ENCODE measurements around the gene SH3BP5L. TPM values are rescaled to one million over a fixed set of nuclear protein-coding genes. Genes with fewer than 3 reads are reported as not detected.
A peak's percentile ranks its signal among the peaks of the same experiment; 100 is the strongest.

SH3BP5L gene
- total RNA-seq, 6 experiments from 2014 or later: 9.8 to 13.1 (median 12.4) TPM

DNA sequence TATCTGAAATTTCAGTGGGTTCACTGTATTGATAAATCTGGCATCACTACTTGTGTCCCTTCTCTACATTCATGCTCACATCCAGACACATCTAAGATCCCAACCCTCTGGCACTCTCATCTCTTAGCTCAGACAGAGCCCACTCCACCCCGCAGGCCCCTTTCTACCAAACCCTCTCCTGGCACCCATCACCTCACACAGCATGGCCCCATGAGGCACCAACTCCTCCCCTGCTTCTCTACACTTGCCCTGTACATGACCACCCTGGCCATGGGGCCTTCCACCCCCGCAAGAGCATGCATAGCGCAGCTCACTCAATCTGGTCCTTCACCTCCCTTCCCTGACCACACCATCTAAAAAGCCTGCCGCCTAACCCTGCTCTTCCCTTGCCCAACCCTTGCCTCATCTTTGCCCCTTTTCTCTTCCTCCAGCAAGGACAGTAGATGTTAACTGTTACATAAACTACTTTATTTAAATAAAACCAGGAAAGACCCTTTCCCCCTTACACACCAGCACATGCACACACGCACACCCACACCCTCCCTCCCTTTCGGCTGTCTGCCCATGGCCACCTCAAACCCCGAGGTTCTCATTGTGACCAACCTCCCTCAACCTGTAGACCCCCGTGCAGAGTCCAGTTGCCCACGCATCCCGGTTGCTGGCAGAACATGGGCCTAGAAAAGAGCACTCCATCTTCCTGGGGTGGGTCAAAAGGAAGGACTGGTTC is 15.6 kb downstream of the SH3BP5L start:
- no peak overlapping the region for H3K4me3 ChIP-seq
- intact Hi-C loops (cut with DNase I): loop anchor here (5.0 kb wide), 3 partner anchors 108 to 183 kb away; partner anchors contain the start of gene OR14I1 (in 1 of the 2)
- WGBS (ENCODE audit: insufficient coverage, low coverage, low lambda C conversion rate, missing lambda C conversion rate): 85% methylated on average over 8 of the region's 10 CpGs

GRCh38 chr1:248808876-248809275 is 16.8 kb downstream of the SH3BP5L start:
- peaks cover 0 to 10% (median 3%) of the 10 kb centered on the region in 4 donors for H3K36me3 ChIP-seq
- no peak overlapping the region for H3K4me3 ChIP-seq
- TF ChIP-seq, protein P1, sequence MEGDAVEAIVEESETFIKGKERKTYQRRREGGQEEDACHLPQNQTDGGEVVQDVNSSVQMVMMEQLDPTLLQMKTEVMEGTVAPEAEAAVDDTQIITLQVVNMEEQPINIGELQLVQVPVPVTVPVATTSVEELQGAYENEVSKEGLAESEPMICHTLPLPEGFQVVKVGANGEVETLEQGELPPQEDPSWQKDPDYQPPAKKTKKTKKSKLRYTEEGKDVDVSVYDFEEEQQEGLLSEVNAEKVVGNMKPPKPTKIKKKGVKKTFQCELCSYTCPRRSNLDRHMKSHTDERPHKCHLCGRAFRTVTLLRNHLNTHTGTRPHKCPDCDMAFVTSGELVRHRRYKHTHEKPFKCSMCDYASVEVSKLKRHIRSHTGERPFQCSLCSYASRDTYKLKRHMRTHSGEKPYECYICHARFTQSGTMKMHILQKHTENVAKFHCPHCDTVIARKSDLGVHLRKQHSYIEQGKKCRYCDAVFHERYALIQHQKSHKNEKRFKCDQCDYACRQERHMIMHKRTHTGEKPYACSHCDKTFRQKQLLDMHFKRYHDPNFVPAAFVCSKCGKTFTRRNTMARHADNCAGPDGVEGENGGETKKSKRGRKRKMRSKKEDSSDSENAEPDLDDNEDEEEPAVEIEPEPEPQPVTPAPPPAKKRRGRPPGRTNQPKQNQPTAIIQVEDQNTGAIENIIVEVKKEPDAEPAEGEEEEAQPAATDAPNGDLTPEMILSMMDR (IDR thresholded peaks at IDR 0.05): no peak
- no peak for TF ChIP-seq POLR2A (IDR thresholded peaks at IDR 0.05)
- DNase-seq: no peak
- H3K4me1 ChIP-seq: peaks cover 0 to 25% (median 0%) of the 10 kb centered on the region in 4 donors
- WGBS (ENCODE audit: insufficient coverage, low coverage, low lambda C conversion rate, missing lambda C conversion rate): 55% methylated on average over 9 of the region's 9 CpGs
- intact Hi-C loops (cut with DNase I): loop anchor here (5.0 kb wide), 3 partner anchors 107 to 182 kb away; partner anchors contain the start of gene OR14I1 (in 1 of the 2)
- no peak for ATAC-seq
- H3K27me3 ChIP-seq: no peaks in the 10 kb centered on the region
- H3K9me3 ChIP-seq: no peaks in the 10 kb centered on the region
- H3K27ac ChIP-seq: no peak overlapping the region

More for the DNA sequence above, 15.6 kb downstream of the SH3BP5L start:
- DNase-seq: no peak
- H3K27ac ChIP-seq: no peak overlapping the region
- H3K9me3 ChIP-seq: no peaks in the 10 kb centered on the region
- H3K4me1 ChIP-seq: peaks cover 0 to 20% (median 0%) of the 10 kb centered on the region in 4 donors
- TF ChIP-seq, protein P1 (IDR thresholded peaks at IDR 0.05): no peak
- no peak for TF ChIP-seq POLR2A (IDR thresholded peaks at IDR 0.05)
- no peak for ATAC-seq
- no peaks in the 10 kb centered on the region for H3K27me3 ChIP-seq
- peaks cover 0 to 23% (median 9%) of the 10 kb centered on the region in 4 donors for H3K36me3 ChIP-seq

DNA sequence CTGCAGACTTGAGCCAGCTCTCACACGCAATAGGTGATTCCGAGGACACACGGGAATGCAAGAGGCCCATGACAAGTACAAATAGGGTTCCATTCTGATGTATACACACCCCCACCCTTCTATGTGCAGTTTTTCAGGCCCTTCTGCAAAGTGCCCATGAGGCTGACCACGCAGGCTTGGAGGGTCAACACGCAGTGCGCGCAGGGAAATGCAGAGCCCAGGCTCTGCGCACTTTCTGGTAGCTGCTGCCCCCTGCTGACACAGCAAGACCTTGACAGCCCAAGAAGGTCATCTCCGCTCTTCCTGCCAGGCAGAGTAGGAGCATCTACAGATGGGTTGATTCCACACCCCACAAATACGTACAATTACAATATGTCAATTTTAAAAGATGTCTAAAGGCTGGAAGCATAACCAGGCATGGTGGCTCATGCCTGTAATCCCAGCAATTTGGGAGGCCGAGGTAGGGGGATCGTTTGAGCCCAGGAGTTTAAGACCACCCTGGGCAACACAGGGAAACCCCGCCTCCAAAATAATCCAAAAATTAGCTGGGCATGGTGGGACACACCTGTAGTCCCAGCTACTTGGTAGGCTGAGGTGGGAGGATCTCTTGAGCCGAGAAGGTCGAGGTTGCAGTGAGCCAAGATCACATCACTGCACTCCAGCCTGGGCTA is 18.5 kb downstream of the SH3BP5L start:
- H3K27me3 ChIP-seq: no peaks in the 10 kb centered on the region
- TF ChIP-seq, protein P1 (IDR thresholded peaks at IDR 0.05): peak; percentile 87 to 93 (median 90)
- TF ChIP-seq POLR2A (IDR thresholded peaks at IDR 0.05): no peak
- H3K9me3 ChIP-seq: no peaks in the 10 kb centered on the region
- no peaks in the 10 kb centered on the region for H3K36me3 ChIP-seq
- peak; percentile 81 to 88 (median 84) for ATAC-seq
- intact Hi-C loops (cut with DNase I): loop anchor here (5.0 kb wide), 3 partner anchors 105 to 180 kb away; partner anchors contain the start of gene OR14I1 (in 1 of the 2)
- 19% methylated on average over 6 of the region's 15 CpGs for WGBS (ENCODE audit: insufficient coverage, low coverage, low lambda C conversion rate, missing lambda C conversion rate)
- H3K4me3 ChIP-seq: no peak overlapping the region
- peaks cover 0 to 25% (median 0%) of the 10 kb centered on the region in 4 donors for H3K4me1 ChIP-seq
- H3K27ac ChIP-seq: no peak overlapping the region
- DNase-seq: peak; percentile 69 to 75 (median 73)

GRCh38 chr1:248805876-248806275 is 19.8 kb downstream of the SH3BP5L start:
- ATAC-seq (peak in 3 of 4 donors; percentile 4 to 53 (median 36)), DNase-seq (no peak)
- WGBS (ENCODE audit: insufficient coverage, low coverage, low lambda C conversion rate, missing lambda C conversion rate): 57% methylated on average over 1 of the region's 1 CpG

More at GRCh38 chr1:248805876-248806275, 19.8 kb downstream of the SH3BP5L start:
- H3K4me1 ChIP-seq: peaks cover 0 to 16% (median 0%) of the 10 kb centered on the region in 4 donors
- H3K27me3 ChIP-seq: no peaks in the 10 kb centered on the region
- TF ChIP-seq, protein P1 (IDR thresholded peaks at IDR 0.05): no peak
- no peak for TF ChIP-seq POLR2A (IDR thresholded peaks at IDR 0.05)
- H3K9me3 ChIP-seq: no peaks in the 10 kb centered on the region
- H3K4me3 ChIP-seq: no peak overlapping the region
- no peak overlapping the region for H3K27ac ChIP-seq
- intact Hi-C loops (cut with DNase I): loop anchor here (5.0 kb wide), 3 partner anchors 104 to 179 kb away; partner anchors contain the start of gene OR14I1 (in 1 of the 2)
- no peaks in the 10 kb centered on the region for H3K36me3 ChIP-seq
